SH-SY5Y (cell line): ENCODE results near the gene WDR46.

ENCODE experiments used
- GATA2 ChIP-seq: IDR thresholded peaks from 2 replicates; pipeline ENCODE4 v1.6.1; 2011; ENCODE audit warnings: mild to moderate bottlenecking, low read depth, low read length
- GATA3 ChIP-seq: IDR thresholded peaks from 2 replicates; pipeline ENCODE4 v1.6.1; 2011; ENCODE audit warnings: low read depth, mild to moderate bottlenecking, low read length, moderate library complexity

- no peak for TF ChIP-seq GATA2
- TF ChIP-seq GATA3, result no peak
These were observed 5.2 kb upstream of the WDR46 start for GRCh38 chr6:33294086-33294823.
